ENCODE results near the gene MOGAT1.
"Not testable (repeated sequence)": the region's sequence is repeated elsewhere in the genome, so short reads cannot be mapped to it uniquely, and the experiment has no call there.

The MOGAT1 gene

GRCh38 chr2:222670191-222671038, 1.0 kb upstream of the MOGAT1 start:
- no peak for DNase-seq

DNA sequence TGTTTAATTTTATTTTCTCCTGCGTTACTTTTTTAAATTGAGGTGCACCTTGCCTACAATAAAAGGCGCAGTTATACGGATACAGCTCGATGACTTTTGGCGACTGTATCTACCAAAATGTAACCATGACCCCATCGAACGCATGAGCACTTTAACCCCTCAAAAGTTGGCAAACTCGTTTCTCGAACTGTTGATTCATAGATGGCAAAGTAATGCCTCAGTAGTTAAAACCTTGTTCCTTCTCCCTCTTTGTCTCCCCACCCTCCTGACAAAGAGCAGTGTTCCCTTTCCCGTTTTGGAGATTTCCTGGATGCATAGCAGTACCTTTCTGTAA, 577 bp downstream of the MOGAT1 start:
- DNase-seq, result no peak

DNA sequence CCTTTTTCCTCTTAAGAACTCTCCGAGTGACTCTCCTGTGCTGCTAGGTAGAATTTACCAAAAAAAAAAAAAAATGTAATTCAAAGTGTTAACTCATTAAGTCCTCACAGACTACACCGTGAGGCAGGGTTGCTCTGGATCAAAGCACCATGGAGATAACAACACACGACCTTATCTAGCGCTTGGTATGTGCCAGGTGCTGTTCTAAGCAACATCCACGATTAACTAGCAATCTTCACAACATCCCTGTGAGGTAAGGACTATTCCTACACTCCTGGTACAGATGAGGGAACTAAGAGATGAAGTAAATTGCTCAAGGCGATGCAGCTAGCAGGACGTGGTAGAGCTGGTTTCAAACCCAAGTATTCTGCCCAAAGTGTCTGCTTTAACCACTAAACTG, 1.8 kb downstream of the MOGAT1 start:
- no peak for DNase-seq

- DNase-seq, result no peak
Measured at GRCh38 chr2:222673883-222674282, 2.4 kb downstream of the MOGAT1 start.

- DNase-seq, result no peak
Measured at GRCh38 chr2:222677981-222678380, 6.5 kb downstream of the MOGAT1 start.

DNA sequence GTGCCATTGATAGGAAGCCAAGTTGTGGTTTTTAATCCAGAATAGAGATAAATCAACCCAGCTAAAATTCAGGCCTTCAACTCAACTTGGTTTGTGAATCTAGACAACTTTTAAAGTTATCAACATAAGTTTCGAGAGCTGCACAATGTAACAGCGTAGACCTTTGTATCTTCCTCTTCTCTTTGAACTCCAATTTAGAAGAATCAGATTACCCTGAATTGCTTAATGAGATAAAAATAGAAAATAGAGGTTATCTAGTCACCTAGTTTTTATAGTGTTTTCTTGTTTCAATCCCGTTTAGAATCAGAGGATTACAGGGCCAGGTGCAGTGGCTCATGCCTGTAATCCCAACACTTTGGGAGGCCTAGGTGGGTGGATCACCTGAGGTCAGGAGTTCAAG, 12.3 kb downstream of the MOGAT1 start:
- DNase-seq, result no peak

GRCh38 chr2:222686086-222686750, 14.8 kb downstream of the MOGAT1 start:
- DNase-seq, result no peak

DNA sequence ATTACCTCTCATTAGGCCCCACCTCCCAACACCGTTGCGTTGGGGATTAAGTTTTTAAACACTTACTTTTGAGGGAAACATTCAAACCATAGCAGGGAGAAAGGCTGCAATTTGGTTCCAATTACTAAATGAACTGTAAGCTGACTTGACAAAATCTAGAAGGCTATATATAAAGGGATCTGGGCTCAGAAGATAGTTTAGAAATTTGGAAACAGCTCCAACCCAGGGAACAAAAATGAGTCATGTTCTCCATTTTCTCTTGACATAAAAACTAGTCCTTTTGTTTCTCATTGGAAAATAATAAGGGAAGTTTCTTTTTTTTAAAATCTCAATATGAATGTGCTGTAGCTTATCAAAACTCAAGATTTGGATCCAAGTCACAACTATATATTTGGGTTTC, 17.5 kb downstream of the MOGAT1 start:
- no peak for DNase-seq

DNA sequence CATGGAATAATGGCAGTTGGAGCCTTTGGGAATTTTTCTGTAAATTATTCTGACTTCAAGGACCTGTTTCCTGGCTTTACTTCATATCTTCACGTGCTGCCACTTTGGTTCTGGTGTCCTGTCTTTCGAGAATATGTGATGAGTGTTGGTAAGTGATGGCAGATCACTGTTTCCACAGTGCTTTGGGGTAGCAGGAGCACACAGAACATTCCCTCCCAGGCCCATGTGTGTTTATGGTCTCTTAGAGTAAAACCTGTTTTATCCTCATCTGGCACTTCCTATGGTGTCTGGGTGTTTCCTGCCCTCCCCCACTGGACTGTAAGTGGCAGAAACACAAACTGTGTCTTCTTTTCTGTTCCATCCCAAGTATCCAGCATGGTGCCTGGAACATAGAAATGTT, 17.9 kb downstream of the MOGAT1 start:
- no peak for DNase-seq

DNA sequence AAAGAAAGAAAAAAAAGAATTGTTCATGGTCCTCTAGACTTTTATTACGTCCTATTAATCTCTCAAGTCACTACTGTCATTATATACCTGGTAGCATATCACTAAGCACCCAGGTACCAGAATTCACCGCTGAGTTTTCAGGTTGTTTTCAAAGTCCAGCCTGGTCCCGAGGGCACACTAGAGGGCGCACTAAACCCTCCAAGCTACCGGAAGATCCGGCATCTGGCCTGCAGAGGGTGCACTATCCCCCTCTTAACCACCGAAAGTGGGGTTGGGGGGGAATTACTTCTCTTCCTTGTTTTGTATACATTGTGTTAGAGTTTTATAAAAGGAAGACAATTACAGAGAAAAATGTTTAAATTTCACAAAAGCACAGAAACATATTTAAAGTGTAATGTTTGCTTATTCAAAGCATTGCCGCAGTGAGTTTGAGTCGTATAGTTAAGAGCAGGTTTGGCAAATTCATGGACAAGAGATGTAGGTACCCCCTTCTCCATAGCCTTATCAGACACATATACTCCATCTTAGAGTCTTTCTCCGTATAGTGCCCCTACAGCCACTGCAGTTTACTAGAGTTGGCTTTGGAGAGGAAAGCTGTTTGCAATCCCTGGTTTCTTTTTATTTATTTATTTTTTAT, 19.2 kb downstream of the MOGAT1 start:
- peak; percentile 34 for DNase-seq

- not testable (repeated sequence) for DNase-seq
Measured at GRCh38 chr2:222693413-222693812, 22.0 kb downstream of the MOGAT1 start.

- no peak for DNase-seq
Measured at GRCh38 chr2:222693837-222694236, 22.4 kb downstream of the MOGAT1 start.

- DNase-seq, result no peak
Measured at GRCh38 chr2:222698276-222698675, 26.8 kb downstream of the MOGAT1 start.

- no peak for DNase-seq
Measured at GRCh38 chr2:222701233-222701632, 29.8 kb downstream of the MOGAT1 start.

GRCh38 chr2:222701721-222702131, 30.3 kb downstream of the MOGAT1 start:
- no peak for DNase-seq

- no peak for DNase-seq
Measured at GRCh38 chr2:222703091-222703490, 31.6 kb downstream of the MOGAT1 start.

DNA sequence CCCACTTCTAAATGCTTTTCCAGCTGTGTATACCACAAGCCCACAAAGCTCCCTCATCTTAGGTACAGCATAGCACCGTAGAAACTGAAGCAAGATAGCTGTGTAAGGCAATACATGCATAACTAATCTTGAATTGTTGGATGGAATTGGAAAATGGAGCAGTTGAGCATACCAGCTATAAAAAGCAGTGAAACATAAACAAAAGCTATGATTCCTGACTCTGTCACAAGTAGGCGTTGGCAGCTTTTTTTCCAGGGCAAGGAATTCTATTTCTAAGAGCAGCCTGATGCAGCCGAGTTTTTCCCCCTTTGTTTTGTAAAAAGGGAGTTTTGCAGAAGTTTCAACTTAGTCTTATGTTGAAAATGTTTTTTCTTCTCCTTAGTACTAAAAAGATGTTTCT, 32.4 kb downstream of the MOGAT1 start:
- DNase-seq, result no peak

DNA sequence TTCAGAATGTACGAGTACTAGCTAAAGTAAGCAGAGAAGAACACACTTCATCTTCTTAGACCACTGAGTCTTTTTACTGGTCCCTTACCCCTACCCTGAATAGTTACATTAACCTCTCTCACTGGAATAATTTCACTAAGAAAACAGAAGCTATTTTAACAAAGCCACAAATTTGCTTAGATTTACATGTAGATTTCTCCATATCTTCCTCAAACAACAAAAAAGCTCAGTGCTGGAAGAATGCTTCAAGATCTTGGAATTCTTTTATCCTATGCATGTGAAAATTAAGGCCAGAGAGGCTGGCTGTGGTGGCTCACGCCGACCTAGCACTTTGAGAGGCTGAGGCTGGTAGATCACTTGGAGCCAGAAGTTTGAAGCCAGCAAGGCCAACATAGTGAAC, 35.2 kb downstream of the MOGAT1 start:
- DNase-seq, result no peak

GRCh38 chr2:222707102-222707688, 35.7 kb downstream of the MOGAT1 start:
- DNase-seq, result no peak

DNA sequence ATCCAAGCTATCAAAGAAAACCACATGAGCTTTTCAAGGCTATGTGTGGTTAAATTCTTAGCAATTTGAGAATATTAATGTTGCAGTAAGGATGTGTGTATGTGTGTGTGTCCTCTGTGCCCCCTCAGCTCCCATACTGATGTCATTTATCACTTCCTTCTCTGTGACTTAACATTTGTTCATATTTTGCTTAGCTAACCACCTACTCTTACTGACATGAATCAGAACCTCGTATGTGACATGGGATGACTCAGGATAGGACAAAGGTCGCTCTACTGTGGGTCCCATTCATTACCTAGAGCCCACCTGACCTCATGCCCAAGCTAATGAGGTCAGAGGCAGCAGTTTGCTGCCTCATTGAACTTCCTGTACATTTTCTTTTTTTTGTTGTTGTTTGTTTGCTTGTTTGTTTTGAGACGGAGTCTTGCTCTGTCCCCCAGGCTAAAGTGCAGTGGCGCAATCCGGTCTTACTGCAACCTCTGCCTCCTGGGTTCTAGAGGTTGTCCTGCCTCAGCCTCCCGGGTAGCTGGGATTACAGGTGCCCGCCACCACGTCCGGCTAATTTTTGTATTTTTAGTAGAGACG, 36.3 kb downstream of the MOGAT1 start:
- DNase-seq, result no peak

DNA sequence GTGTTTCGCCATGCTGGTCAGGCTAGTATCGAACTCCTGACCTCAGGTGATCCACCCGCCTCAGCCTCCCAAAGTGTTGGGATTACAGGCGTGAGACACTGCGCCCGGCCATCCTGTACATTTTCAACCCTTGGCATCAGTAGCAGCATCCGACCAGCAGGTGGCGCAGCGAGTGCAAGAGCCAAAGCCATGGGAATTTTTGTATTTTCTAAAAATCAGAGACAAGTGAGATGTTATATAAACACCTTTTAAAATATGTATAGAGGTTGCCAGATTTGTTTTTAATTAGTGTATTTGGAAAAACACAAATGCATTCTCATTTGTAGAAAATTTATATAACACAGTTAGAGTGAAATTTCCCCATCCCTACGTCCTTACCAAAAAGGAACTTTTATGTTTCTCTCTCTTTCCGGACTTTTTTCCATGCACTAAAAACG, 36.8 kb downstream of the MOGAT1 start:
- no peak for DNase-seq

DNA sequence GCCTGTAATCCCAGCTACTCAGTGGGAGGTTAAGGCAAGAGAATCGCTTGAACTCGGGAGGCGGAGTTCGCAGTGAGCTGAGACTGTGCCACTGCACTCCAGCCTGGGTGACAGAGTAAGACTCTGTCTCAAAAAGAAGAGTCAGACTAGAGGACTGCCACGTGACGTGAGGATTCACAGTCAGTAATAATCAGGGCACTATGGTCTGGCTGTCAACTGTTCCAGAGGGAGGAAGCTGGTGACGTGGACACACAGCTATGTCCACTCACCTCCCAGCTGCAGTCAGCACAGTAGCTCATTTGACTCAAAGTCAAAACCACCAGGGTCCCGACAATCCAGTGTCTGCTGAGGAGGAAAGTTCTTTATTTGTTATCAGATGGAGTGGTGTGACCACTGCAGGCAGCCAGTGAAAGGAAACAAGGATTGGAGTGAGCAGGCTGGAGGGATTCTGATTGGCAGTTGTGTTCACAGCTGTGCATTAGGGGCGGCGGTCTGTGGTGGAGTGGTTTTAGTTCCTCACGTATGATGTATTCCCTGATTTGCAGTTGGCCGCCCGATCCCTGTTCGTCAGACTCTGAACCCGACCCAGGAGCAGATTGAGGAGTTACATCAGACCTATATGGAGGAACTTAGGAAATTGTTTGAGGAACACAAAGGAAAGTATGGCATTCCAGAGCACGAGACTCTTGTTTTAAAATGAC, 37.9 kb downstream of the MOGAT1 start:
- DNase-seq, result no peak

GRCh38 chr2:222710736-222711135, 39.3 kb downstream of the MOGAT1 start:
- no peak for DNase-seq
